HEK293 (cell line): ENCODE measurements around the gene PRXL2C.

Source experiments
- CTCF ChIA-PET: fragments of 350-600 bp; formaldehyde crosslinking; extraction: SDS; loops from one replicate; lab custom pipeline; 2021; ENCODE audit warnings: antibody characterized with exemption; lab: Yijun Ruan, JAX
- POLR2A ChIA-PET: fragments of 300-600 bp; formaldehyde crosslinking; extraction: SDS; loops from one replicate; lab custom pipeline; 2020; ENCODE audit warnings: antibody characterized with exemption, inconsistent platforms; lab: Yijun Ruan, JAX
- H3K27ac ChIP-seq: fragments of 200-500 bp; sonication (Bioruptor generic); 2 replicates; pipeline ENCODE4 v1.5.1; 2014; ENCODE audit warnings: low read depth, low read length, control low read depth, inconsistent platforms; ENCODE audit errors: extremely low read depth
- H3K36me3 ChIP-seq, 2 experiments: fragments of 200-500 bp in 1 of 2; sonication (Bioruptor generic) in 1 of 2; 1 replicate in 1 of 2; 2 replicates in 1 of 2; pipeline ENCODE4 v1.5.1; 2014 to 2017; ENCODE audit warnings: inconsistent platforms in 2 of 2, low read length in 2 of 2; ENCODE audit not compliant: control insufficient read depth in 2 of 2, insufficient read depth in 1 of 2
- H3K4me1 ChIP-seq: fragments of 200-500 bp; sonication (Bioruptor generic); 2 replicates; pipeline ENCODE4 v1.5.1; 2014; ENCODE audit warnings: mild to moderate bottlenecking, low read length, inconsistent platforms; ENCODE audit not compliant: control insufficient read depth, insufficient read depth
- H3K4me3 ChIP-seq: 2 replicates; pipeline ENCODE4 v1.5.1; 2011; ENCODE audit warnings: low read depth, mild to moderate bottlenecking, control low read depth, low read length, moderate library complexity
- H3K9me3 ChIP-seq: fragments of 200-500 bp; sonication (Bioruptor generic); 2 replicates; pipeline ENCODE4 v1.5.1; 2014; ENCODE audit warnings: low read depth, low read length, inconsistent platforms; ENCODE audit not compliant: control insufficient read depth, insufficient read depth
- HOXD13 ChIP-seq: sonication (generic); formaldehyde crosslinking; IDR thresholded peaks from 2 replicates; pipeline ENCODE4 v1.8.0; 2022; ENCODE audit warnings: missing genetic modification reagents, borderline replicate concordance
- ZNF558 ChIP-seq: fragments of 450-650 bp; formaldehyde crosslinking; IDR thresholded peaks from 2 replicates; pipeline ENCODE4 v1.5.1; 2016; ENCODE audit warnings: missing biosample characterization, missing genetic modification characterization
- ZNF626 ChIP-seq: fragments of 450-650 bp; sonication (Bioruptor Pico); formaldehyde crosslinking; IDR thresholded peaks from 2 replicates; pipeline ENCODE4 v1.5.1; 2018; ENCODE audit warnings: missing biosample characterization, missing genetic modification characterization, inconsistent platforms
- ZNF629 ChIP-seq: fragments of 450-650 bp; formaldehyde crosslinking; IDR thresholded peaks from 2 replicates; pipeline ENCODE4 v1.5.1; 2017; ENCODE audit warnings: missing biosample characterization, missing genetic modification characterization
- TF ChIP-seq, protein P1 (sequence below): fragments of 450-650 bp; formaldehyde crosslinking; IDR thresholded peaks from 2 replicates; pipeline ENCODE4 v1.5.1; 2017; ENCODE audit warnings: missing biosample characterization, missing genetic modification characterization
- TF ChIP-seq, protein P2 (sequence below): fragments of 450-650 bp; formaldehyde crosslinking; IDR thresholded peaks from 2 replicates; pipeline ENCODE4 v1.5.1; 2016; ENCODE audit warnings: missing biosample characterization, missing genetic modification characterization, borderline replicate concordance
- TF ChIP-seq, protein P3 (sequence below): fragments of 450-650 bp; formaldehyde crosslinking; conservative IDR thresholded peaks from 2 replicates; pipeline ENCODE4 v1.5.1; 2016; ENCODE audit warnings: low read depth, missing biosample characterization, missing genetic modification characterization
- TF ChIP-seq, protein P4 (sequence below): fragments of 450-650 bp; formaldehyde crosslinking; IDR thresholded peaks from 2 replicates; pipeline ENCODE4 v1.5.1; 2016; ENCODE audit warnings: missing biosample characterization, missing genetic modification characterization
- TF ChIP-seq, protein P5 (sequence below): fragments of 450-650 bp; formaldehyde crosslinking; IDR thresholded peaks from 2 replicates; pipeline ENCODE4 v1.5.1; 2016; ENCODE audit warnings: missing biosample characterization, missing genetic modification characterization, low read depth

The PRXL2C gene

DNA sequence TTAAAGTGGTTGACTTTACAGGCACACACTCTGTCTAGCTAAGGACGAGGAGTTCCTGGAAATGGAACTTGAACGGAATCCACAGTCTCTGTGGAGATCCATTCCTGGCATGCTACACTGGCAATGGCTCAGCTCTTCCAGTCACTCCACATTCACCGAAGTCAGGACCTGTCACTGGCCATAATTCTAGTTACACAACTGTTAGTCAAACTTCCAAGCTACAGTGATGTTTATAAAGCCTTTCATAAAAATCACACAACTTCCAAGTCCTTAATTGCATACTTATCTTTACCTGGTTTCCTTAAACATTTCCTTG, 51.2 kb downstream of the PRXL2C start (continued):
- TF ChIP-seq, protein P1, sequence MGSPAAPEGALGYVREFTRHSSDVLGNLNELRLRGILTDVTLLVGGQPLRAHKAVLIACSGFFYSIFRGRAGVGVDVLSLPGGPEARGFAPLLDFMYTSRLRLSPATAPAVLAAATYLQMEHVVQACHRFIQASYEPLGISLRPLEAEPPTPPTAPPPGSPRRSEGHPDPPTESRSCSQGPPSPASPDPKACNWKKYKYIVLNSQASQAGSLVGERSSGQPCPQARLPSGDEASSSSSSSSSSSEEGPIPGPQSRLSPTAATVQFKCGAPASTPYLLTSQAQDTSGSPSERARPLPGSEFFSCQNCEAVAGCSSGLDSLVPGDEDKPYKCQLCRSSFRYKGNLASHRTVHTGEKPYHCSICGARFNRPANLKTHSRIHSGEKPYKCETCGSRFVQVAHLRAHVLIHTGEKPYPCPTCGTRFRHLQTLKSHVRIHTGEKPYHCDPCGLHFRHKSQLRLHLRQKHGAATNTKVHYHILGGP (tag by site-specific recombination) = no peak
- TF ChIP-seq, protein P2, sequence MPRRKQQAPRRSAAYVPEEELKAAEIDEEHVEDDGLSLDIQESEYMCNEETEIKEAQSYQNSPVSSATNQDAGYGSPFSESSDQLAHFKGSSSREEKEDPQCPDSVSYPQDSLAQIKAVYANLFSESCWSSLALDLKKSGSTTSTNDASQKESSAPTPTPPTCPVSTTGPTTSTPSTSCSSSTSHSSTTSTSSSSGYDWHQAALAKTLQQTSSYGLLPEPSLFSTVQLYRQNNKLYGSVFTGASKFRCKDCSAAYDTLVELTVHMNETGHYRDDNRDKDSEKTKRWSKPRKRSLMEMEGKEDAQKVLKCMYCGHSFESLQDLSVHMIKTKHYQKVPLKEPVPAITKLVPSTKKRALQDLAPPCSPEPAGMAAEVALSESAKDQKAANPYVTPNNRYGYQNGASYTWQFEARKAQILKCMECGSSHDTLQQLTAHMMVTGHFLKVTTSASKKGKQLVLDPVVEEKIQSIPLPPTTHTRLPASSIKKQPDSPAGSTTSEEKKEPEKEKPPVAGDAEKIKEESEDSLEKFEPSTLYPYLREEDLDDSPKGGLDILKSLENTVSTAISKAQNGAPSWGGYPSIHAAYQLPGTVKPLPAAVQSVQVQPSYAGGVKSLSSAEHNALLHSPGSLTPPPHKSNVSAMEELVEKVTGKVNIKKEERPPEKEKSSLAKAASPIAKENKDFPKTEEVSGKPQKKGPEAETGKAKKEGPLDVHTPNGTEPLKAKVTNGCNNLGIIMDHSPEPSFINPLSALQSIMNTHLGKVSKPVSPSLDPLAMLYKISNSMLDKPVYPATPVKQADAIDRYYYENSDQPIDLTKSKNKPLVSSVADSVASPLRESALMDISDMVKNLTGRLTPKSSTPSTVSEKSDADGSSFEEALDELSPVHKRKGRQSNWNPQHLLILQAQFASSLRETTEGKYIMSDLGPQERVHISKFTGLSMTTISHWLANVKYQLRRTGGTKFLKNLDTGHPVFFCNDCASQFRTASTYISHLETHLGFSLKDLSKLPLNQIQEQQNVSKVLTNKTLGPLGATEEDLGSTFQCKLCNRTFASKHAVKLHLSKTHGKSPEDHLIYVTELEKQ = no peak
- TF ChIP-seq, protein P3, sequence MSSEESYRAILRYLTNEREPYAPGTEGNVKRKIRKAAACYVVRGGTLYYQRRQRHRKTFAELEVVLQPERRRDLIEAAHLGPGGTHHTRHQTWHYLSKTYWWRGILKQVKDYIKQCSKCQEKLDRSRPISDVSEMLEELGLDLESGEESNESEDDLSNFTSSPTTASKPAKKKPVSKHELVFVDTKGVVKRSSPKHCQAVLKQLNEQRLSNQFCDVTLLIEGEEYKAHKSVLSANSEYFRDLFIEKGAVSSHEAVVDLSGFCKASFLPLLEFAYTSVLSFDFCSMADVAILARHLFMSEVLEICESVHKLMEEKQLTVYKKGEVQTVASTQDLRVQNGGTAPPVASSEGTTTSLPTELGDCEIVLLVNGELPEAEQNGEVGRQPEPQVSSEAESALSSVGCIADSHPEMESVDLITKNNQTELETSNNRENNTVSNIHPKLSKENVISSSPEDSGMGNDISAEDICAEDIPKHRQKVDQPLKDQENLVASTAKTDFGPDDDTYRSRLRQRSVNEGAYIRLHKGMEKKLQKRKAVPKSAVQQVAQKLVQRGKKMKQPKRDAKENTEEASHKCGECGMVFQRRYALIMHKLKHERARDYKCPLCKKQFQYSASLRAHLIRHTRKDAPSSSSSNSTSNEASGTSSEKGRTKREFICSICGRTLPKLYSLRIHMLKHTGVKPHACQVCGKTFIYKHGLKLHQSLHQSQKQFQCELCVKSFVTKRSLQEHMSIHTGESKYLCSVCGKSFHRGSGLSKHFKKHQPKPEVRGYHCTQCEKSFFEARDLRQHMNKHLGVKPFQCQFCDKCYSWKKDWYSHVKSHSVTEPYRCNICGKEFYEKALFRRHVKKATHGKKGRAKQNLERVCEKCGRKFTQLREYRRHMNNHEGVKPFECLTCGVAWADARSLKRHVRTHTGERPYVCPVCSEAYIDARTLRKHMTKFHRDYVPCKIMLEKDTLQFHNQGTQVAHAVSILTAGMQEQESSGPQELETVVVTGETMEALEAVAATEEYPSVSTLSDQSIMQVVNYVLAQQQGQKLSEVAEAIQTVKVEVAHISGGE = no peak
- no peak for TF ChIP-seq ZNF626 (tag by site-specific recombination)

DNA sequence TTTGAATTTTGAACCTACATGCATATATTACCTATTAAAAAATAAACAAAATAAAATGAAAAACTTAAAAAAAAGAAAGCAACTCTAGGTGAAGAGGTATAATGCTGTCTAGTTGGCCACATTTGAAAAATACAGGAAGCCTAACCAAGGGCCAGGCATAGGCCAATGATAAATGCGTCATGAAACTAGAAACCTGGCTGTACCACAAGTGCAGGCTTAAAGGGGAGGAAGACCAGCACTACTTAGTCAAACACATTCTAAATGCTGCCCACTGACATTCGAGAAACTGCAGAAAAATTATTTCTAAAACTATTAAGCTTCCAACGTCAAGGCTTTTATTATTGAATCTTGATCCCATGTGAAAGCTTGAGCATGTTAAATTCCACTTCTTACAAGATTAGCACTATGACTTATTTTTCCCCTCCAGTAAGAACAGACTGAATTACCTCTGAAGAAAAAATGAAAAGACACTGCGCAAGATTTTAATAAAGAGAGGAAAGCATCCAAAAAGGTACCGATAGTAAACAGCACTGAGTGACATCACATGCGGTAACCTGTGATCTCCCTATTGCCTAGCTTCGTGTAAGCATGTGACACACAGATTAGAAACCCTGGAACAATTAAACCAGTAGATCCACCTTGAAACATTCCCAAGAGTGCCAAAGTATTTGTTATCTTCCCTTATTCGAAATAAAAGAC, 51.7 kb downstream of the PRXL2C start:
- no peaks in the 10 kb centered on the region for H3K9me3 ChIP-seq
- CTCF ChIA-PET = interaction anchor here (1.7 kb wide), 1 partner anchor 14 kb away, joined by 5 read pairs; no protein-coding TSS in a partner anchor
- H3K27ac ChIP-seq = no peak overlapping the region
- no peaks in the 10 kb centered on the region for H3K4me1 ChIP-seq
- POLR2A ChIA-PET = no interaction called here
- no peaks in the 10 kb centered on the region for H3K36me3 ChIP-seq
- no peak overlapping the region for H3K4me3 ChIP-seq
- no peak for TF ChIP-seq ZNF558
- TF ChIP-seq, protein P4, sequence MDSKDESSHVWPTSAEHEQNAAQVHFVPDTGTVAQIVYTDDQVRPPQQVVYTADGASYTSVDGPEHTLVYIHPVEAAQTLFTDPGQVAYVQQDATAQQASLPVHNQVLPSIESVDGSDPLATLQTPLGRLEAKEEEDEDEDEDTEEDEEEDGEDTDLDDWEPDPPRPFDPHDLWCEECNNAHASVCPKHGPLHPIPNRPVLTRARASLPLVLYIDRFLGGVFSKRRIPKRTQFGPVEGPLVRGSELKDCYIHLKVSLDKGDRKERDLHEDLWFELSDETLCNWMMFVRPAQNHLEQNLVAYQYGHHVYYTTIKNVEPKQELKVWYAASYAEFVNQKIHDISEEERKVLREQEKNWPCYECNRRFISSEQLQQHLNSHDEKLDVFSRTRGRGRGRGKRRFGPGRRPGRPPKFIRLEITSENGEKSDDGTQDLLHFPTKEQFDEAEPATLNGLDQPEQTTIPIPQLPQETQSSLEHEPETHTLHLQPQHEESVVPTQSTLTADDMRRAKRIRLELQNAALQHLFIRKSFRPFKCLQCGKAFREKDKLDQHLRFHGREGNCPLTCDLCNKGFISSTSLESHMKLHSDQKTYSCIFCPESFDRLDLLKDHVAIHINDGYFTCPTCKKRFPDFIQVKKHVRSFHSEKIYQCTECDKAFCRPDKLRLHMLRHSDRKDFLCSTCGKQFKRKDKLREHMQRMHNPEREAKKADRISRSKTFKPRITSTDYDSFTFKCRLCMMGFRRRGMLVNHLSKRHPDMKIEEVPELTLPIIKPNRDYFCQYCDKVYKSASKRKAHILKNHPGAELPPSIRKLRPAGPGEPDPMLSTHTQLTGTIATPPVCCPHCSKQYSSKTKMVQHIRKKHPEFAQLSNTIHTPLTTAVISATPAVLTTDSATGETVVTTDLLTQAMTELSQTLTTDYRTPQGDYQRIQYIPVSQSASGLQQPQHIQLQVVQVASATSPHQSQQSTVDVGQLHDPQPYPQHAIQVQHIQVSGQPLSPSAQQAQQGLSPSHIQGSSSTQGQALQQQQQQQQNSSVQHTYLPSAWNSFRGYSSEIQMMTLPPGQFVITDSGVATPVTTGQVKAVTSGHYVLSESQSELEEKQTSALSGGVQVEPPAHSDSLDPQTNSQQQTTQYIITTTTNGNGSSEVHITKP (tag by site-specific recombination) = peak; percentile 58

DNA sequence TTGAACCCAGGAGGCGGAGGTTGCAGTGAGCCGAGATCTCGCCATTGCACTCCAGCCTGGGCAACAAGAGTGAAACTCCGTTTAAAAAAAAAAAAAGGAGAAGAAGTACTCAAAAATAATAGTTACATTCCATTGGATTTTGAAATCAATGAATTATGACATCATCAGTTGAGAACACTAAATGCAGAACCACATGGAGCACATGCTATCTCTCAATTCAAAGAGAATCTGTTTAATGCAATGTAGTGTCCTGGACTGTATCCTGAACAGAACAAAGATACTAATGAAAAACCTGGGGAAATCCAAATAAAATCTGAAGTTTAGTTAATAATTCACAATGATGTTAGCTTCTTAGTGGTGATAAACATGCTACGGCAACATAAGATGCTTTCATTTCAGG, 55.8 kb downstream of the PRXL2C start:
- CTCF ChIA-PET = interaction anchor here (0.6 to 1.0 kb wide), 2 partner anchors 157 to 339 kb away, joined by 3 read pairs; no protein-coding TSS in a partner anchor
- H3K36me3 ChIP-seq = no peaks in the 10 kb centered on the region
- H3K27ac ChIP-seq = no peak overlapping the region
- POLR2A ChIA-PET = no interaction called here
- no peaks in the 10 kb centered on the region for H3K9me3 ChIP-seq
- no peak overlapping the region for H3K4me3 ChIP-seq
- H3K4me1 ChIP-seq = no peaks in the 10 kb centered on the region
- TF ChIP-seq, protein P5, sequence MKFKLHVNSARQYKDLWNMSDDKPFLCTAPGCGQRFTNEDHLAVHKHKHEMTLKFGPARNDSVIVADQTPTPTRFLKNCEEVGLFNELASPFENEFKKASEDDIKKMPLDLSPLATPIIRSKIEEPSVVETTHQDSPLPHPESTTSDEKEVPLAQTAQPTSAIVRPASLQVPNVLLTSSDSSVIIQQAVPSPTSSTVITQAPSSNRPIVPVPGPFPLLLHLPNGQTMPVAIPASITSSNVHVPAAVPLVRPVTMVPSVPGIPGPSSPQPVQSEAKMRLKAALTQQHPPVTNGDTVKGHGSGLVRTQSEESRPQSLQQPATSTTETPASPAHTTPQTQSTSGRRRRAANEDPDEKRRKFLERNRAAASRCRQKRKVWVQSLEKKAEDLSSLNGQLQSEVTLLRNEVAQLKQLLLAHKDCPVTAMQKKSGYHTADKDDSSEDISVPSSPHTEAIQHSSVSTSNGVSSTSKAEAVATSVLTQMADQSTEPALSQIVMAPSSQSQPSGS (tag by site-specific recombination) = peak; percentile 70
- TF ChIP-seq ZNF629 (tag by site-specific recombination) (0 out of 2 replicates have a peak, but pooled peaks have one; percentile 30), HOXD13 (CRISPR knock-in tag) (no peak)
